ENCODE results near the gene FNDC5. TPM values are rescaled to one million over a fixed set of nuclear protein-coding genes. Genes with fewer than 3 reads are reported as not detected.

The FNDC5 gene
- total RNA-seq, 6 experiments from 2014 or later: 1.0 to 8.3 (median 2.4) TPM

DNA sequence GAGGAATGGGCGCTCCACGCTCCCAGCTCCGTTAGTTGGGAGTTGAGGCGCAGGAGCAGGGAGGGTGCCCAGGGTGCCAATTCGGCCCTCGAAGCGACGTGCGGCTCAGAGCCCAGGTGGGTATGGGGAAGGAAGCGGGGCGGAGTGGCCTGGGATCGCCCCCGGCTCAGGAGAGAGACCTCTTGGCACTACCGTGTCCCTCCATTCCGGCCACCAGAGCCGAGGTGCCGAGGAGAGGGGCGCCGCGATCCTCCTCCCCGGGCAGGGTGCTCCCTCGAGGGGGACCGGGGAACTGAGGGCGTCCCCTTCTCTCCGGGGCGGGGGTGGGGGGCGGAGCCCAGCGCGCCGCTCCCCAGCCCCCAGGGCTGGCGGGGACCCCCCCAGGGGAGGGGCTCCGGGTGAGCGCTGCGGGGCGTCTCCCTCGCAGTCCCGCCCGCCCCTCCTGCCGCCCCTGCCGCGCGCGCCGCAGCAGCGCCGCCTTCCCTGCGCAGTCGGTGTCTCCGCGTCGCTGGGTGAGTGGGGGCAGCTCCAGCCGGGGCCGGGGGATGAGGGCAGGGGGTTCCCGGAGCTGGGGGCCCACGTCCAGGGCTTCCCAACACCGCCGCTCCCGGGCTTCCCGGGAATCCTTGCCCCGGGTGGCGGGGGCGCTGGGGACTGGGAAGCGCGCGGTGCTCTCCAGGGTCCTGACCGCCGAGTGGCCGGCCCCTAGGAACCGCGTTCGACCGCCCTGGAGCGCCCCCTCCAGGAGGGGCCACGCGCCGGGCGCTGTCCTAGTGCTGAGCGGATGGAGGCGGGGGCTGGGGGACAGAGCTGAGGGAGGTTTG is 15.5 kb upstream of the FNDC5 start, which contains the start of gene HPCA:
HPCA (plus strand) TSS at position 488 of the 824 bp plus-strand sequence. CDS start 2,408 bp downstream, outside the sequence.
- 9% methylated on average over 21 of the region's 79 CpGs for WGBS (ENCODE audit: insufficient coverage, low coverage, low lambda C conversion rate, missing lambda C conversion rate)
- H3K36me3 ChIP-seq: no peaks in the 10 kb centered on the region
- H3K4me3 ChIP-seq: no peak within 1 kb of the TSS
- peak; percentile 12 to 40 (median 17) for TF ChIP-seq CTCF (IDR thresholded peaks at IDR 0.05)
- TF ChIP-seq POLR2A (IDR thresholded peaks at IDR 0.05): no peak
- H3K27ac ChIP-seq: no peak within 1 kb of the TSS
- peaks cover 0 to 16% of the 10 kb centered on the region in 2 donors for H3K27me3 ChIP-seq
- H3K9me3 ChIP-seq: no peaks in the 10 kb centered on the region
- no peaks in the 10 kb centered on the region for H3K4me1 ChIP-seq
- ATAC-seq: peak; percentile 54 to 83 (median 70)
- DNase-seq: peak in 1 of 3 donors; percentile 46
- intact Hi-C loops (cut with DNase I): no loop called here

- Histone ChIP-seq H3K36me3 (no peaks in the 10 kb centered on the region), H3K4me3 (no peak overlapping the region), H3K9me3 (no peaks in the 10 kb centered on the region), H3K27me3 (peaks cover 0 to 16% of the 10 kb centered on the region in 2 donors), H3K4me1 (no peaks in the 10 kb centered on the region), H3K27ac (no peak overlapping the region)
- WGBS (ENCODE audit: insufficient coverage, low coverage, low lambda C conversion rate, missing lambda C conversion rate): 30% methylated on average over 4 of the region's 8 CpGs
- intact Hi-C loops (cut with DNase I): no loop called here
- no peak for ATAC-seq
- no peak for TF ChIP-seq POLR2A (IDR thresholded peaks at IDR 0.05)
- no peak for TF ChIP-seq CTCF (IDR thresholded peaks at IDR 0.05)
- no peak for DNase-seq
Observed at GRCh38 chr1:32885676-32886003, 14.9 kb upstream of the FNDC5 start.

GRCh38 chr1:32884726-32885125 is 14.0 kb upstream of the FNDC5 start:
- intact Hi-C loops (cut with DNase I): no loop called here
- 34% methylated on average over 3 of the region's 12 CpGs for WGBS (ENCODE audit: insufficient coverage, low coverage, low lambda C conversion rate, missing lambda C conversion rate)
- Histone ChIP-seq H3K9me3 (no peaks in the 10 kb centered on the region), H3K4me1 (no peaks in the 10 kb centered on the region), H3K4me3 (no peak overlapping the region), H3K27me3 (peaks cover 0 to 16% of the 10 kb centered on the region in 2 donors), H3K36me3 (no peaks in the 10 kb centered on the region), H3K27ac (no peak overlapping the region)
- DNase-seq (no peak), ATAC-seq (no peak)
- TF ChIP-seq CTCF (IDR thresholded peaks at IDR 0.05) (no peak), POLR2A (IDR thresholded peaks at IDR 0.05) (no peak)

- H3K36me3 ChIP-seq: no peaks in the 10 kb centered on the region
- ATAC-seq (no peak), DNase-seq (no peak)
- TF ChIP-seq POLR2A (IDR thresholded peaks at IDR 0.05) (no peak), CTCF (IDR thresholded peaks at IDR 0.05) (no peak)
- intact Hi-C loops (cut with DNase I): no loop called here
- H3K4me3 ChIP-seq: no peak overlapping the region
- 20% methylated on average over 1 of the region's 4 CpGs for WGBS (ENCODE audit: insufficient coverage, low coverage, low lambda C conversion rate, missing lambda C conversion rate)
- H3K4me1 ChIP-seq: no peaks in the 10 kb centered on the region
- H3K27me3 ChIP-seq: peaks cover 0 to 16% of the 10 kb centered on the region in 2 donors
- H3K27ac ChIP-seq: no peak overlapping the region
- H3K9me3 ChIP-seq: no peaks in the 10 kb centered on the region
Observed at GRCh38 chr1:32884032-32884372, 13.3 kb upstream of the FNDC5 start.

Measured in right lobe of liver (tissue), 6 donors.